PFSK-1 (cell line): ENCODE measurements around the gene NRG3.

ENCODE experiments used
- POLR2AphosphoS5 ChIP-seq: IDR thresholded peaks from 2 replicates; pipeline ENCODE4 v1.6.1; 2012; ENCODE audit warnings: low read depth, mild to moderate bottlenecking, control low read depth, low read length, moderate library complexity
- REST ChIP-seq, 2 experiments: IDR thresholded peaks; 2 replicates each; pipeline versions ENCODE4 v1.6.1 to v1.8.0; 2011 to 2012; ENCODE audit warnings: low read depth in 2 of 2, low read length in 2 of 2, control low read depth in 1 of 2, inconsistent platforms in 1 of 2, mild to moderate bottlenecking in 1 of 2, moderate library complexity in 1 of 2; ENCODE audit not compliant: insufficient read depth in 1 of 2
- SIN3A ChIP-seq: IDR thresholded peaks from 2 replicates; pipeline ENCODE4 v1.6.1; 2012; ENCODE audit warnings: mild to moderate bottlenecking, low read length, moderate library complexity, borderline replicate concordance; ENCODE audit not compliant: insufficient read depth
- TAF1 ChIP-seq: IDR thresholded peaks from 2 replicates; pipeline ENCODE4 v1.6.1; 2012; ENCODE audit warnings: low read length, control low read depth, borderline replicate concordance; ENCODE audit not compliant: insufficient read depth

GRCh38 chr10:82464966-82465365 is 590.0 kb downstream of the NRG3 start:
- TF ChIP-seq POLR2AphosphoS5: no peak
- no peak for TF ChIP-seq SIN3A
- TF ChIP-seq REST (IDR thresholded peaks at IDR 0.05; ENCODE audit: insufficient read depth in 1 of 2, low read depth in 2 of 2, low read length in 2 of 2): no peak
- no peak for TF ChIP-seq TAF1
